MM.1S (cell line): ENCODE data around the gene CMTR2.

Experiments
- CTCF ChIP-seq: fragments of 300-600 bp; sonication (generic); IDR thresholded peaks from 2 replicates; pipeline ENCODE4 v1.5.1; 2016; ENCODE audit warnings: antibody characterized with exemption, low read length, mixed read lengths
- EZH2 ChIP-seq: fragments of 300-600 bp; sonication (generic); optimal IDR thresholded peaks from 2 replicates; pipeline ENCODE3; 2017; ENCODE audit warnings: low read depth, mild to moderate bottlenecking, antibody characterized with exemption, low read length, mixed read lengths
- EZH2phosphoT487 ChIP-seq: fragments of 300-600 bp; sonication (generic); IDR thresholded peaks from 2 replicates; pipeline ENCODE4 v1.6.1; 2018; ENCODE audit warnings: antibody characterized with exemption, low read length

DNA sequence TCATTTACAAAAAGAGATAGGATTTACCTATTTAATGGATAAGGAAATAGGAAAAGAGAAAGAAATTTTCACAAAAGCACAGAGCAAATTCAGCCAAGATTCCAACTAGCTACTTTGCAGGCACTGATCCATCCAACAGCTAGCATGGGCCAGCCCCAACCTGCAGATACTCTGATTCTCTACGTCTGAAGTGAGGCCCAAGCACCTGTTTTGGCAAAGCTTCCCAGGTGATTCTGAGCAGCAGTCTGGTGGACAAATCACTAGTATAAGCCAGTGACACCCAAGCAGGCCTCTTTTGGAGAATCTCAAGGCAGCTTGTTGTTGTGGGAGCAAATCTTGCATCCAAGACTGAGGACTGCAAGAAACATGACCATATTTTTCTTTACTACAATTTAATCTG lies 48.4 kb upstream of the CMTR2 start:
- TF ChIP-seq CTCF (no peak), EZH2 (no peak), EZH2phosphoT487 (no peak)
